Measurements from ENCODE around the gene CRMP1.

CRMP1 gene

GRCh38 chr4:5785806-5786680 is 106.8 kb downstream of the CRMP1 start:
- TF ChIP-seq CTCF (IDR thresholded peaks at IDR 0.05; ENCODE audit: low read depth, low read length) = no peak
- no peak for TF ChIP-seq MYC (IDR thresholded peaks at IDR 0.05; ENCODE audit: low read depth, low read length)
- TF ChIP-seq MAX (IDR thresholded peaks at IDR 0.05; ENCODE audit: low read depth, low read length) = no peak
- TF ChIP-seq POLR2A (IDR thresholded peaks at IDR 0.05; ENCODE audit: extremely low read depth, insufficient read length) = no peak
- no peak overlapping the region for H3K4me3 ChIP-seq (ENCODE audit: low read depth, low read length)
- no peak for DNase-seq (ENCODE audit: low read depth)

- H3K4me3 ChIP-seq (ENCODE audit: low read depth, low read length) = no peak overlapping the region
- TF ChIP-seq POLR2A (IDR thresholded peaks at IDR 0.05; ENCODE audit: extremely low read depth, insufficient read length) = no peak
- DNase-seq (ENCODE audit: low read depth) = no peak
Observed at GRCh38 chr4:5784960-5785611, 107.8 kb downstream of the CRMP1 start.

- H3K4me3 ChIP-seq (ENCODE audit: low read depth, low read length) = no peak overlapping the region
- TF ChIP-seq MYC (IDR thresholded peaks at IDR 0.05; ENCODE audit: low read depth, low read length) (no peak), CTCF (IDR thresholded peaks at IDR 0.05; ENCODE audit: low read depth, low read length) (no peak), POLR2A (IDR thresholded peaks at IDR 0.05; ENCODE audit: extremely low read depth, insufficient read length) (no peak), MAX (IDR thresholded peaks at IDR 0.05; ENCODE audit: low read depth, low read length) (no peak)
- DNase-seq (ENCODE audit: low read depth) = no peak
Observed at GRCh38 chr4:5784021-5784420, 108.9 kb downstream of the CRMP1 start.

GRCh38 chr4:5783486-5783885 is 109.4 kb downstream of the CRMP1 start:
- no peak for TF ChIP-seq MYC (IDR thresholded peaks at IDR 0.05; ENCODE audit: low read depth, low read length)
- no peak for TF ChIP-seq CTCF (IDR thresholded peaks at IDR 0.05; ENCODE audit: low read depth, low read length)
- TF ChIP-seq POLR2A (IDR thresholded peaks at IDR 0.05; ENCODE audit: extremely low read depth, insufficient read length) = no peak
- no peak for TF ChIP-seq MAX (IDR thresholded peaks at IDR 0.05; ENCODE audit: low read depth, low read length)

GRCh38 chr4:5782829-5783476 is 109.9 kb downstream of the CRMP1 start:
- no peak for DNase-seq (ENCODE audit: low read depth)
- no peak overlapping the region for H3K4me3 ChIP-seq (ENCODE audit: low read depth, low read length)
- TF ChIP-seq CTCF (IDR thresholded peaks at IDR 0.05; ENCODE audit: low read depth, low read length) = no peak
- no peak for TF ChIP-seq POLR2A (IDR thresholded peaks at IDR 0.05; ENCODE audit: extremely low read depth, insufficient read length)
- no peak for TF ChIP-seq MYC (IDR thresholded peaks at IDR 0.05; ENCODE audit: low read depth, low read length)

More at GRCh38 chr4:5783486-5783885, 109.4 kb downstream of the CRMP1 start:
- H3K4me3 ChIP-seq (ENCODE audit: low read depth, low read length) = no peak overlapping the region
- no peak for DNase-seq (ENCODE audit: low read depth)

GRCh38 chr4:5781691-5782090 is 111.2 kb downstream of the CRMP1 start:
- TF ChIP-seq MYC (IDR thresholded peaks at IDR 0.05; ENCODE audit: low read depth, low read length) (no peak), CTCF (IDR thresholded peaks at IDR 0.05; ENCODE audit: low read depth, low read length) (no peak), MAX (IDR thresholded peaks at IDR 0.05; ENCODE audit: low read depth, low read length) (no peak), POLR2A (IDR thresholded peaks at IDR 0.05; ENCODE audit: extremely low read depth, insufficient read length) (no peak)
- H3K4me3 ChIP-seq (ENCODE audit: low read depth, low read length) = no peak overlapping the region
- DNase-seq (ENCODE audit: low read depth) = no peak
